Gastrocnemius medialis (tissue), 4 donors: ENCODE results near the gene XRRA1. TPM values are rescaled to one million over a fixed set of nuclear protein-coding genes. Genes with fewer than 3 reads are reported as not detected.

Experiments
- ATAC-seq, 2 donors: fragments of 150-250 bp; one replicate each; pipeline ENCODE4 v1.9.1; 2016
- DNase-seq, 2 donors: peaks; one replicate each; pipeline ENCODE4 v3.0.0-alpha.2; 2019
- H3K27ac ChIP-seq, 4 donors: fragments of 200-600 bp; sonication (generic); 1 replicate in 1 of 4; 2 replicates in 3 of 4; pipeline ENCODE4 v1.5.1; 2016 to 2018; ENCODE audit warnings: mild to moderate bottlenecking in 2 of 4, moderate library complexity in 1 of 4
- H3K27me3 ChIP-seq, 3 donors: fragments of 200-600 bp; sonication (generic) in 2 of 3; 1 replicate in 1 of 3; 2 replicates in 2 of 3; pipeline versions ENCODE4 v1.5.1 to v1.6.0; 2016 to 2019; ENCODE audit warnings: mild to moderate bottlenecking in 1 of 3, moderate library complexity in 1 of 3
- H3K36me3 ChIP-seq, 2 donors: fragments of 200-600 bp; sonication (generic) in 1 of 2; one replicate each; pipeline ENCODE4 v1.5.1; 2017 to 2018
- H3K4me1 ChIP-seq, 2 donors: fragments of 200-600 bp; sonication (generic) in 1 of 2; one replicate each; pipeline ENCODE4 v1.5.1; 2016 to 2017; ENCODE audit warnings: mild to moderate bottlenecking in 2 of 2
- H3K4me3 ChIP-seq, 4 donors: fragments of 200-600 bp; sonication (generic) in 3 of 4; 1 replicate in 1 of 4; 2 replicates in 3 of 4; pipeline ENCODE4 v1.5.1; 2016 to 2019; ENCODE audit warnings: mild to moderate bottlenecking in 2 of 4
- H3K9me3 ChIP-seq, 3 donors: fragments of 200-600 bp; sonication (generic) in 2 of 3; 1 replicate in 1 of 3; 2 replicates in 2 of 3; pipeline ENCODE4 v1.5.1; 2016 to 2019
- POLR2A ChIP-seq, 2 donors: fragments of 450-650 bp; IDR thresholded peaks; one replicate each; pipeline ENCODE4 v1.6.1; 2017; ENCODE audit warnings: antibody characterized with exemption in 2 of 2, mild to moderate bottlenecking in 2 of 2, moderate library complexity in 2 of 2
- in situ Hi-C, 4 donors: fragments of 200-750 bp; cut with MboI; loops; one replicate each; pipeline versions ENCODE4 v1.15.0 to v1.8.0; 2017; ENCODE audit warnings: low sequenced_read_pairs in 4 of 4
- intact Hi-C: fragments of 100-400 bp; cut with DNase I; formaldehyde crosslinking; loops from one replicate; pipeline ENCODE4 v1.15.1; 2023; ENCODE audit warnings: low total_unique reads
- total RNA-seq, 4 donors: library from RNA; depleted of rRNA; stranded (reverse); fragments of >200 nt; gene quantifications; one replicate each; pipeline versions ENCODE4 v1.1.0 to v1.2.3, GENCODE V29; 2016
- TF ChIP-seq, protein P1 (sequence below), 5 experiments: fragments of 450-650 bp in 3 of 5; fragments of 200-600 bp in 2 of 5; sonication (generic) in 2 of 5; IDR thresholded peaks in 4 of 5; conservative IDR thresholded peaks in 1 of 5; 1 replicate in 4 of 5; 2 replicates in 1 of 5; pipeline ENCODE4 v1.5.1; 2016 to 2019; ENCODE audit warnings: antibody characterized with exemption in 5 of 5, mild to moderate bottlenecking in 3 of 5, moderate library complexity in 3 of 5

XRRA1 gene
- total RNA-seq, 4 donors from 2014 or later: 7.8 to 16.8 (median 8.8) TPM

DNA sequence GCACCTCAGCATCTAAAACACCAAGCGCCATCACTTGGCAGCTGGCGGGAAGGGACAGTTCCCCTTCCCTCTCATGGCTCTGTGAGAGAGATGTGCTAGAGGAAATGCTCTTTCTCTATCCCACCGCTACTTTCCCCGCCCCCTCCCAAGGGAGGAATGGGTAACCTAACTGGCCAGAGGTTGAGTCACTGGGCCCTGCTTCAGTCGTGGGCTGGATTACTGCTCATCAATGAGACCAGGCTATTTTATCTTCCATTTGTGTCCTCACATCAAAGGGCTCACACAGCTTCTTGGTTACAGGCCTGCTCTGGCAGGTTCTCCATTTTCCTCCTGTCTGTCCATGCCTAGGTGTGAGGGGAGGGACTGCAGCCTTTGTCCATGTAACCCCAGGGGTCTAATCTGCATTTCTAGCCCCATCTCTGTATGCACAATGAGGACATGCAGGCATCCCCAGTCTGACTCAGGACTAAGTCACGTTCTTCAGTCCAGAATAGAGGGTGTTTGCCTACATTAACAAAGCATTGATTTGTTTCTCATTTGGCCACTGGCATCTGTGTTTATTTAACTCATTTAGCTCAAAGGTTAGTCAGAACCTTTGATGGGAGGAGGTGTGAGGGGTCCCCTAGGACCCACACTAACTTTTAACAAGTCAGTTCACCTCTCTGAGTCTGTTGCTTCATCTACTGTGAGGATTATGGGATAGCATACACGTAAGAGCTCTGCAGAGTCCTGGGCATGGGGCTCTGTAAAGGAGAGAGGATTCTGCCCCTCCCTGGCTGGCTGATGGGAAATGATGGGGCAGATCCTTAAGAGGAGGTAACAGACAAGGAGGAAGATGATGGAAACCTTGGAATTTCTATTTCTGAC is 99.1 kb downstream of the XRRA1 start:
- intact Hi-C loops (no loop called here), in situ Hi-C loops (no loop called here)
- Histone ChIP-seq H3K4me3 (no peak overlapping the region), H3K36me3 (peaks cover 0 to 33% of the 10 kb centered on the region in 2 donors), H3K4me1 (no peaks in the 10 kb centered on the region), H3K27ac (no peak overlapping the region), H3K27me3 (no peaks in the 10 kb centered on the region), H3K9me3 (no peaks in the 10 kb centered on the region)
- ATAC-seq: no peak
- no peak for DNase-seq
- TF ChIP-seq POLR2A (IDR thresholded peaks at IDR 0.05): no peak
- TF ChIP-seq, protein P1, sequence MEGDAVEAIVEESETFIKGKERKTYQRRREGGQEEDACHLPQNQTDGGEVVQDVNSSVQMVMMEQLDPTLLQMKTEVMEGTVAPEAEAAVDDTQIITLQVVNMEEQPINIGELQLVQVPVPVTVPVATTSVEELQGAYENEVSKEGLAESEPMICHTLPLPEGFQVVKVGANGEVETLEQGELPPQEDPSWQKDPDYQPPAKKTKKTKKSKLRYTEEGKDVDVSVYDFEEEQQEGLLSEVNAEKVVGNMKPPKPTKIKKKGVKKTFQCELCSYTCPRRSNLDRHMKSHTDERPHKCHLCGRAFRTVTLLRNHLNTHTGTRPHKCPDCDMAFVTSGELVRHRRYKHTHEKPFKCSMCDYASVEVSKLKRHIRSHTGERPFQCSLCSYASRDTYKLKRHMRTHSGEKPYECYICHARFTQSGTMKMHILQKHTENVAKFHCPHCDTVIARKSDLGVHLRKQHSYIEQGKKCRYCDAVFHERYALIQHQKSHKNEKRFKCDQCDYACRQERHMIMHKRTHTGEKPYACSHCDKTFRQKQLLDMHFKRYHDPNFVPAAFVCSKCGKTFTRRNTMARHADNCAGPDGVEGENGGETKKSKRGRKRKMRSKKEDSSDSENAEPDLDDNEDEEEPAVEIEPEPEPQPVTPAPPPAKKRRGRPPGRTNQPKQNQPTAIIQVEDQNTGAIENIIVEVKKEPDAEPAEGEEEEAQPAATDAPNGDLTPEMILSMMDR (IDR thresholded peaks at IDR 0.05 in 4 of 5, conservative IDR thresholded peaks at IDR 0.05 in 1 of 5): no peak

DNA sequence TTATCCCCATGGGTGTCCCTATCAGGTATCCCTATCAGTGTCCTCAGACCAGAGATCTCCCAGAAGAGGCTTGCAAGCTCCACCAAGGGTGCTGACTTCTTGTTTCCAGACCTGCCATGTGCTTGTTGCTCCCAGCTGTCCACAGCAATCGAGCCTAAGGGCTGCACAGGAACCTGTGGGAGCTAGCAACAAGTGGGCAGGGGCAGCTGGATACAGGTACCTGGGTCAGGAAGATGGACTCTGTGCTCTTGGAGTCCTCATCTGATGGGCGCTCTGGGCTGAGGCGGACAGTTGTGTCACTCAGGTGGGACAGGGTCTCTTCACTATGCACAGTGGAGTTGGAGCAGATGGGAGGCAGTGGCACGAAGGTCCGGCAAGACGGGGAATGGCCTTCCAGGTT is 101.0 kb downstream of the XRRA1 start:
- TF ChIP-seq, protein P1 (IDR thresholded peaks at IDR 0.05 in 4 of 5, conservative IDR thresholded peaks at IDR 0.05 in 1 of 5): no peak
- no peak for TF ChIP-seq POLR2A (IDR thresholded peaks at IDR 0.05)
- intact Hi-C loops (no loop called here), in situ Hi-C loops (no loop called here)
- DNase-seq (no peak), ATAC-seq (no peak)
- Histone ChIP-seq H3K27me3 (no peaks in the 10 kb centered on the region), H3K9me3 (no peaks in the 10 kb centered on the region), H3K4me3 (no peak overlapping the region), H3K36me3 (peaks cover 0 to 51% of the 10 kb centered on the region in 2 donors), H3K27ac (no peak overlapping the region), H3K4me1 (no peaks in the 10 kb centered on the region)

DNA sequence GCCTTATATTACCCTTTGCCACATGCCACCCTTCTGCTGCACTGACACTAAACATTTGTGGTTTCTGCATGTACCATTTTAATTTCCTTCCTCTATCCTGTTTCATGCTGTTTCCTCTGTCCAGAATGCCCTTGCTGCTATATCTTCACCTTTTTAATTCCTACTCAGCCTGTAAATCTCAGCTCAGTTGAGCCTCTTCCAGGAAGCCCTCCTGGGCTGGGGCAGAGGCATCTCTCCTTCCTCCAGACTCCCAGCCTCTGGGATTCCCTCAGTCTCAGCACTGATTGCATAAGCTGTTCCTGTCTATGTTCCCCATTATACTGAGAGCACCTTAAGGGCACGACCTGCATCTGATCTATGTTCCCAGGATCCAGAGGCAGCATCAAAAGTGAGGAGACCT is 101.5 kb downstream of the XRRA1 start:
- TF ChIP-seq, protein P1 (IDR thresholded peaks at IDR 0.05 in 4 of 5, conservative IDR thresholded peaks at IDR 0.05 in 1 of 5): no peak
- TF ChIP-seq POLR2A (IDR thresholded peaks at IDR 0.05): no peak
- DNase-seq (no peak), ATAC-seq (no peak)
- intact Hi-C loops: no loop called here
- H3K4me1 ChIP-seq: no peaks in the 10 kb centered on the region
- in situ Hi-C loops: no loop called here
- H3K27me3 ChIP-seq: no peaks in the 10 kb centered on the region
- H3K36me3 ChIP-seq: peaks cover 0 to 56% of the 10 kb centered on the region in 2 donors
- H3K4me3 ChIP-seq: no peak overlapping the region
- no peaks in the 10 kb centered on the region for H3K9me3 ChIP-seq
- no peak overlapping the region for H3K27ac ChIP-seq

DNA sequence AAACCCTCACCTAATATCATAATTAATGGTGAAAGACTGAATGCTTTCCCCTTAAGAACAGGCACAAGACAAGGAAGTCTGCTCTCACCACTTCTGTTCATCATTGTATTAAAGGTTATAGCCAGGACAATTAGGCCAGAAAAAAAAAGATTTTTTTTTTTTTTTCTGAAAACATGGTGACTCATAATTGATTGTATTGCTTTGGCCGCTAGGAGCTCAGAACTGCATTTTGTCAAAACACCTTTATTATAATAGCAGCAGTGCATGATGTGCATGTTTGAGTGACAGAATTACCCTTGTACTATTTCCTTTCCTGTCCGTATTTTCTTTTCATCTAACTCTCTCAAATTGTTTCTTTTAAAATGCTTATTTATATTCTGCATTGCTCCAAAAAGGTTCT is 102.1 kb downstream of the XRRA1 start:
- Histone ChIP-seq H3K27ac (no peak overlapping the region), H3K27me3 (no peaks in the 10 kb centered on the region), H3K9me3 (no peaks in the 10 kb centered on the region), H3K4me1 (no peaks in the 10 kb centered on the region), H3K4me3 (no peak overlapping the region), H3K36me3 (peaks cover 0 to 59% of the 10 kb centered on the region in 2 donors)
- in situ Hi-C loops: no loop called here
- ATAC-seq: no peak
- intact Hi-C loops: no loop called here
- no peak for TF ChIP-seq POLR2A (IDR thresholded peaks at IDR 0.05)
- TF ChIP-seq, protein P1 (IDR thresholded peaks at IDR 0.05 in 4 of 5, conservative IDR thresholded peaks at IDR 0.05 in 1 of 5): no peak
- no peak for DNase-seq
